Adrenal gland (tissue), 12 donors: ENCODE measurements around the gene PLA2G4D. TPM values are rescaled to one million over a fixed set of nuclear protein-coding genes. Genes with fewer than 3 reads are reported as not detected.

Source experiments
- DNase-seq, 7 donors: peaks; one replicate each; pipeline ENCODE4 v3.0.0-alpha.2; 2019 to 2020
- H3K27ac ChIP-seq, 5 donors: fragments of 200-600 bp; sonication (generic) in 4 of 5; 1 replicate in 3 of 5; 2 replicates in 2 of 5; pipeline versions ENCODE4 v1.5.1 to v1.8.0; 2016 to 2020; ENCODE audit warnings: mild to moderate bottlenecking in 1 of 5
- H3K27me3 ChIP-seq: fragments of 200-600 bp; 2 replicates; pipeline ENCODE4 v1.8.0; 2021
- H3K36me3 ChIP-seq, 2 donors: fragments of 200-600 bp; replicated peaks in 1 of 2; 1 replicate in 1 of 2; 2 replicates in 1 of 2; pipeline versions ENCODE4 v1.5.1 to v1.8.0; 2018 to 2022
- H3K4me1 ChIP-seq, 2 donors: fragments of 200-600 bp; replicated peaks in 1 of 2; 1 replicate in 1 of 2; 2 replicates in 1 of 2; pipeline versions ENCODE4 v1.5.1 to v1.8.0; 2018 to 2021
- H3K4me3 ChIP-seq, 4 donors: fragments of 200-600 bp; sonication (generic) in 3 of 4; one replicate each; pipeline ENCODE4 v1.5.1; 2016 to 2018
- H3K9me3 ChIP-seq, 3 donors: fragments of 200-600 bp; sonication (generic) in 1 of 3; replicated peaks in 1 of 3; 1 replicate in 2 of 3; 2 replicates in 1 of 3; pipeline versions ENCODE4 v1.5.1 to v1.8.0; 2016 to 2021
- CTCF ChIP-seq, 6 experiments: fragments of 450-650 bp in 4 of 6; fragments of 200-600 bp in 2 of 6; sonication (generic) in 1 of 6; IDR thresholded peaks; 1 replicate in 5 of 6; 2 replicates in 1 of 6; pipeline versions ENCODE4 v1.5.1 to v1.8.0; 2016 to 2021; ENCODE audit warnings: antibody characterized with exemption in 6 of 6, mild to moderate bottlenecking in 2 of 6, moderate library complexity in 1 of 6
- POLR2A ChIP-seq, 2 donors: fragments of 450-650 bp; IDR thresholded peaks; one replicate each; pipeline ENCODE4 v1.6.1; 2017; ENCODE audit warnings: antibody characterized with exemption in 2 of 2, mild to moderate bottlenecking in 2 of 2, moderate library complexity in 1 of 2
- WGBS, 4 donors: extraction: QIAGEN DNeasy Blood & Tissue Kit in 2 of 4; methylation state at CpG; one replicate each; pipeline versions ENCODE4 v1.1.5 to v1.1.7; 2013 to 2017; 5-methylcytosine and 5-hydroxymethylcytosine counted together
- intact Hi-C, 2 donors: fragments of 100-400 bp; cut with DNase I; formaldehyde crosslinking; loops; one replicate each; pipeline versions ENCODE4 v1.14.1 to v1.15.0; 2022 to 2023
- polyA plus RNA-seq, 3 donors: library from polyadenylated mRNA; stranded (reverse); fragments of 200-250 nt in 2 of 3; fragments of 350-450 nt in 1 of 3; fragmentation: Illumina TruSeq in 1 of 3; extraction: RNeasy Lipid Tissue Mini Kit (QIAGEN cat#74804) in 1 of 3; gene quantifications; one replicate each; pipeline ENCODE4 v1.2.3, GENCODE V29; 2013 to 2014
- total RNA-seq, 9 donors: library from RNA; depleted of rRNA in 4 of 9; stranded (reverse); fragments of >200 nt in 4 of 9; fragments of 120-200 nt in 1 of 9; fragmentation: NEBNext Ultra II Directional in 1 of 9; extraction: Animal tissue kit (Norgen Biotek cat#: 25700) in 1 of 9; gene quantifications; one replicate each; pipeline versions ENCODE4 v1.1.0 to v1.2.4, GENCODE V29; 2013 to 2023
- donor health status: healthy with polysubstance abuse.
- donor health status: Bipolar disorder and iron deficiency.
- donor health status: DM: yes; HTN: yes; CAD: no.
- donor health status: DM: no; HTN: no; CAD: no.
- donor health status: DM: no; HTN: no; CAD: no.
- donor health status: DM: yes; HTN: yes; CAD: no.

PLA2G4D gene
- total and polyA plus RNA-seq, 12 donors = 0.07 to 1.2 (median 0.23) TPM; not detected in 2

GRCh38 chr15:42138411-42138810 is 44.0 kb upstream of the PLA2G4D start:
- H3K9me3 ChIP-seq = no peaks in the 10 kb centered on the region
- TF ChIP-seq POLR2A (IDR thresholded peaks at IDR 0.05) (no peak), CTCF (IDR thresholded peaks at IDR 0.05) (no peak)
- DNase-seq = peak in 2 of 7 donors; percentile 5 to 21
- 77 to 87% (median 83%) methylated on average over 4 of the region's 4 CpGs for WGBS, 4 donors
- H3K27ac ChIP-seq = no peak overlapping the region
- no peak overlapping the region for H3K4me3 ChIP-seq
- intact Hi-C loops = loop anchor here (5.0 kb wide), 1 partner anchor 151 kb away; no protein-coding TSS in a partner anchor
- no peaks in the 10 kb centered on the region for H3K4me1 ChIP-seq
- H3K27me3 ChIP-seq = no peaks in the 10 kb centered on the region
- H3K36me3 ChIP-seq = no peaks in the 10 kb centered on the region

- H3K27ac ChIP-seq = no peak overlapping the region
- intact Hi-C loops = loop anchor here (2.0 to 5.0 kb wide), 2 partner anchors 77 to 150 kb away; no protein-coding TSS in a partner anchor
- H3K36me3 ChIP-seq = no peaks in the 10 kb centered on the region
- no peaks in the 10 kb centered on the region for H3K9me3 ChIP-seq
- H3K27me3 ChIP-seq = no peaks in the 10 kb centered on the region
- no peaks in the 10 kb centered on the region for H3K4me1 ChIP-seq
- 41 to 50% (median 46%) methylated on average over 11 of the region's 11 CpGs for WGBS, 4 donors
- peak in 5 of 7 donors; percentile 33 to 54 (median 51) for DNase-seq
- H3K4me3 ChIP-seq = no peak overlapping the region
- TF ChIP-seq POLR2A (IDR thresholded peaks at IDR 0.05) = no peak
- TF ChIP-seq CTCF (IDR thresholded peaks at IDR 0.05) = peak; percentile 51 to 65 (median 60)
Observed at GRCh38 chr15:42137461-42138261, 43.3 kb upstream of the PLA2G4D start.

- 73 to 85% (median 80%) methylated on average over 11 of the region's 11 CpGs for WGBS, 4 donors
- TF ChIP-seq CTCF (IDR thresholded peaks at IDR 0.05) (no peak), POLR2A (IDR thresholded peaks at IDR 0.05) (no peak)
- intact Hi-C loops = loop anchor here (2.0 to 5.0 kb wide), 2 partner anchors 76 to 149 kb away; no protein-coding TSS in a partner anchor
Observed at GRCh38 chr15:42136513-42136912, 42.2 kb upstream of the PLA2G4D start.

GRCh38 chr15:42135351-42135750 is 41.0 kb upstream of the PLA2G4D start:
- H3K27ac ChIP-seq = no peak overlapping the region
- no peak overlapping the region for H3K4me3 ChIP-seq
- no peaks in the 10 kb centered on the region for H3K36me3 ChIP-seq
- H3K4me1 ChIP-seq = no peaks in the 10 kb centered on the region
- H3K27me3 ChIP-seq = peaks cover under 1% of the 10 kb centered on the region
- TF ChIP-seq CTCF (IDR thresholded peaks at IDR 0.05) = no peak
- TF ChIP-seq POLR2A (IDR thresholded peaks at IDR 0.05) = no peak
- WGBS, 4 donors = 68 to 93% (median 81%) methylated on average over 1 of the region's 1 CpG
- H3K9me3 ChIP-seq = no peaks in the 10 kb centered on the region
- no peak for DNase-seq
- intact Hi-C loops = loop anchor here (5.0 kb wide), 1 partner anchor 148 kb away; no protein-coding TSS in a partner anchor

More at GRCh38 chr15:42136513-42136912, 42.2 kb upstream of the PLA2G4D start:
- no peaks in the 10 kb centered on the region for H3K9me3 ChIP-seq
- no peaks in the 10 kb centered on the region for H3K4me1 ChIP-seq
- no peaks in the 10 kb centered on the region for H3K27me3 ChIP-seq
- no peaks in the 10 kb centered on the region for H3K36me3 ChIP-seq
- no peak overlapping the region for H3K27ac ChIP-seq
- no peak overlapping the region for H3K4me3 ChIP-seq
- no peak for DNase-seq
